GM12874 (cell line): ENCODE results near the gene CA7.

Experiments
- CTCF ChIP-seq: IDR thresholded peaks from 2 replicates; pipeline ENCODE4 v1.5.1; 2011; ENCODE audit warnings: low read depth, mild to moderate bottlenecking, control low read depth, low read length, moderate library complexity; ENCODE audit not compliant: insufficient read depth

The CA7 gene

DNA sequence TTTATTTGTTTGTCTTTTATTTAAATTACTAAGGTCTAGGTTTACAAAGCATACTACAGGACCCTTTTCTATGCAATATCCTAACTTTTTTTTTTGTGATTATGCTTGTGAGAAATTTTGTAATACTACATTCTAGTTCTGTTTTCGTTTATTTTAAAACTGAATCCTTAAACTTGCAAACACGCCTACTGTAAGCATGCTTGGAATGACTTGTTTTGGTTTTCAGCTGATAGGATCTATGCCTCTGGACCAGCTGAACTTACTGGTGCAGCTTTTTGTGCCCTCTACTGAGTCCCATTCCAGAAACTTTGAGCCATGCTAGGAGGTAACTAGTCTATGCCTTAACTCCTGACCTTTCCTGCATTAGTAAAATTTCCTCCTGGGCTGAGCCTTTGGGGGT lies 42.1 kb downstream of the CA7 start:
- TF ChIP-seq CTCF = no peak

- TF ChIP-seq CTCF = no peak
Measured at GRCh38 chr16:66886914-66887313, 42.7 kb downstream of the CA7 start.

DNA sequence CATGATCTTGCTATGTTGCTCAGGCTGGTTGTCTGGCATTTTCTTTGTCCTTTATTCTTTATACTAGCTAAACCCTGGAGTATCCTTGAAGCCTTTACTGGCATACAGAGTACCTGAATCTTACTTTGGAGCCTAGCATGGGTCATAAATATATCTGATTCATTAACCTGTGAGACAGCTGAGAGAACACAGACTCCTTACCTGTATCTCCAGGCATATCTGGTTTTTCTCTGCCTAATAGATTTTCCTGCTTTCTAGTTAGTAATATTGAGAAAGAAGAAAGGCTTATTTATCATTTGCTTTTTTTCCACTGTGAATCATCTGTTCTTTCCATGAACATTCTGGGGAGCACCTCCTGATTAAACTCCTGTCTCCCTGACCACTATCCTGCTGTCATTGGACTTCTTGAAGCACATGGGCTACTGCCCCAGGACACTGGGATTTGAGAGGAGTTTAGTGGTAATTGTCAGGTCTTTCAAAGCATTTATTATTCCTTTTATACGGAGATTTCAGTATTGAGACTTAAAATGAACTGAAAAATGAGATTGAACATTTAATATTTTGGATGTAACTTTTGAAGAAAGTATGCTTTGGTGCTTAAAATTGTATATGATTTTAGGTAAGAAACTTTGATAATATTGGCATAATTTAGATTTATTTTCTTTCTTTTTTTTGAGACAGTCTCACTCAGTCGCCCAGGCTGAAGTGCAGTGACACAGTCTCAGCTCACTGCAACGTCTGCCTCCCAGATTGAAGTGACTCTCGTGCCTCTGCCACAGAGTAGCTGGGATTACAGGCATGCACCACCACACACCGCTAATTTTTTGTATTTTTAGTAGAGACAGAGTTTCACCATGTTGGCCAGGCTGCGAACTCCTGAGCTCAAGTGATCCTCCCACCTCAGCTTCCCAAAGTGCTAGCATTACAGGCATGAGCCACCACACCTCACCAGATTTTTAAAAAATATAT lies 44.7 kb downstream of the CA7 start:
- no peak for TF ChIP-seq CTCF

GRCh38 chr16:66889622-66890021 lies 45.4 kb downstream of the CA7 start:
- TF ChIP-seq CTCF = no peak

GRCh38 chr16:66890799-66891198 lies 46.6 kb downstream of the CA7 start:
- TF ChIP-seq CTCF = no peak

GRCh38 chr16:66891360-66891759 lies 47.1 kb downstream of the CA7 start:
- TF ChIP-seq CTCF = no peak

DNA sequence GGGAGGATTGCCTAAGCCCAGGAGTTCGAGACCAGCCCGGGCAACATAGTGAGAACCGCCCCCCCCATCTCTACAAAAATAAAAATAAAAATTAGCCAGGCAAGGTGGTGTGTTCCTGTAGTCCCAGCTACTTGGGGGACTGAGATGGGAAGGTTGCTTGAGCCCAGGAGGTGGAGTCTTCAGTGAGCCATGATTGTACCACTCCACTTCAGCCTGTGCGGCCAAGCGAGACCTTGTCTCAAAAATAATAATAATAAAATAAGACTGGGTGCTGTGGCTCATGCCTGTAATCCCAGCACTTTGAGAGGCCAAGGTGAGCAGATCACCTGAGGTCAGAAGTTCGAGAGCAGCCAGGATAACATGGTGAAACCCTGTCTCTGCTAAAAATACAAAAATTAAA lies 47.6 kb downstream of the CA7 start:
- TF ChIP-seq CTCF = no peak
